Trophoblast cell (in vitro differentiated cells and primary cell): ENCODE data around the gene TLL2.

ENCODE experiments used
- DNase-seq, 2 donors: peaks; one replicate each; pipeline ENCODE4 v3.0.0-alpha.2; 2016
- H2AFZ ChIP-seq: 2 replicates; pipeline ENCODE4 v1.6.1; 2013; ENCODE audit warnings: low read length, moderate library complexity, mild to moderate bottlenecking; ENCODE audit not compliant: insufficient read depth, poor library complexity
- H2AK5ac ChIP-seq: 2 replicates; pipeline ENCODE4 v1.6.1; 2013; ENCODE audit warnings: mild to moderate bottlenecking, low read length
- H2BK120ac ChIP-seq: 2 replicates; pipeline ENCODE4 v1.6.1; 2013; ENCODE audit warnings: low read length, mild to moderate bottlenecking, moderate library complexity; ENCODE audit not compliant: insufficient read depth, poor library complexity
- H2BK12ac ChIP-seq: 2 replicates; pipeline ENCODE4 v1.6.1; 2013; ENCODE audit warnings: mild to moderate bottlenecking, low read length, moderate library complexity
- H2BK5ac ChIP-seq: 2 replicates; pipeline ENCODE4 v1.6.1; 2013; ENCODE audit warnings: low read length, low read depth, moderate library complexity, mild to moderate bottlenecking; ENCODE audit not compliant: poor library complexity
- H3K14ac ChIP-seq: 2 replicates; pipeline ENCODE4 v1.6.1; 2013; ENCODE audit warnings: mild to moderate bottlenecking, low read length
- H3K18ac ChIP-seq: 2 replicates; pipeline ENCODE4 v1.6.1; 2013; ENCODE audit warnings: mild to moderate bottlenecking, low read length
- H3K23ac ChIP-seq: 2 replicates; pipeline ENCODE4 v1.6.1; 2013; ENCODE audit warnings: low read length
- H3K27ac ChIP-seq: 2 replicates; pipeline ENCODE4 v1.5.1; 2013; ENCODE audit warnings: low read depth, mild to moderate bottlenecking, inconsistent platforms, low read length, moderate library complexity
- H3K27me3 ChIP-seq: 2 replicates; pipeline ENCODE4 v1.6.1; 2013; ENCODE audit warnings: inconsistent platforms, mild to moderate bottlenecking, low read length, moderate library complexity; ENCODE audit not compliant: insufficient read depth
- H3K36me3 ChIP-seq, 2 experiments: 1 replicate in 1 of 2; 2 replicates in 1 of 2; pipeline ENCODE4 v1.6.1; 2013; ENCODE audit warnings: low read length in 2 of 2, mild to moderate bottlenecking in 2 of 2, moderate library complexity in 1 of 2; ENCODE audit not compliant: insufficient read depth in 2 of 2, control insufficient read depth in 1 of 2
- H3K4ac ChIP-seq: 2 replicates; pipeline ENCODE4 v1.6.1; 2013; ENCODE audit warnings: low read depth, mild to moderate bottlenecking, low read length, moderate library complexity
- H3K4me1 ChIP-seq, 2 experiments: 1 replicate in 1 of 2; 2 replicates in 1 of 2; pipeline ENCODE4 v1.6.1; 2013; ENCODE audit warnings: low read length in 2 of 2, mild to moderate bottlenecking in 2 of 2, moderate library complexity in 1 of 2; ENCODE audit not compliant: insufficient read depth in 2 of 2, control insufficient read depth in 1 of 2
- H3K4me2 ChIP-seq: 2 replicates; pipeline ENCODE4 v1.6.1; 2013; ENCODE audit warnings: inconsistent platforms, mild to moderate bottlenecking, low read length, moderate library complexity
- H3K4me3 ChIP-seq: 2 replicates; pipeline ENCODE4 v1.5.1; 2013; ENCODE audit warnings: mild to moderate bottlenecking, low read depth, low read length, inconsistent platforms
- H3K79me1 ChIP-seq: one replicate; pipeline ENCODE4 v1.6.1; 2013; ENCODE audit warnings: low read length
- H3K79me2 ChIP-seq: 2 replicates; pipeline ENCODE4 v1.6.1; 2013; ENCODE audit warnings: low read length, mild to moderate bottlenecking; ENCODE audit not compliant: control insufficient read depth, insufficient read depth, poor library complexity
- H3K9ac ChIP-seq: 2 replicates; pipeline ENCODE4 v1.6.1; 2013; ENCODE audit warnings: mild to moderate bottlenecking, low read length
- H3K9me3 ChIP-seq: 2 replicates; pipeline ENCODE4 v1.6.1; 2013; ENCODE audit warnings: low read depth, mild to moderate bottlenecking, control low read depth, inconsistent platforms, low read length; ENCODE audit not compliant: insufficient read depth
- H4K12ac ChIP-seq: 2 replicates; pipeline ENCODE4 v1.6.1; 2013; ENCODE audit warnings: low read depth, mild to moderate bottlenecking, low read length, moderate library complexity
- H4K8ac ChIP-seq: 2 replicates; pipeline ENCODE4 v1.6.1; 2013; ENCODE audit warnings: low read depth, mild to moderate bottlenecking, low read length, moderate library complexity
- H4K91ac ChIP-seq: one replicate; pipeline ENCODE4 v1.6.1; 2013; ENCODE audit warnings: low read depth, mild to moderate bottlenecking, low read length, moderate library complexity
- WGBS: extraction: QIAGEN DNeasy Blood & Tissue Kit; methylation state at CpG from one replicate; pipeline ENCODE4 v1.1.7; 2013; ENCODE audit warnings: missing lambda C conversion rate; ENCODE audit not compliant: insufficient read length, insufficient coverage; ENCODE audit errors: extremely low coverage; 5-methylcytosine and 5-hydroxymethylcytosine counted together

The TLL2 gene

DNA sequence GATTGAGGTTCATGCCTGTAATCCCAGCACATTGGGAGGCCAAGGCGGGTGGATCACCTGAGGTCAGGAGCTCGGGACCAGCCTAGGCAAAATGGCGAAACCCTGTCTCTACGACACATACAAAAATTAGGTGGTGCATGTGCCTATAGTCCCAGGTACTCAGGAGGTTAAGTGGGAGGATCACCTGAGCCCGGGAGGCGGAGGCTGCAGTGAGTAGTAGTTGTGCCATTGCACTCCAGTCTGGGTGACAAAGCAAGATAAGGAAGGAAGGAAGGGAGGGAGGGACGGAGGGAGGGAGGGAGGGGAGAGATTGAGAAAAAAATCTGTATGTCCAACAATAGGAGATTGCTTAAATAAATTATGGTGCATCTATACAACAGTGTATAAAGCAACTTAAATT is 13.2 kb downstream of the TLL2 start:
- no peak overlapping the region for H3K18ac ChIP-seq
- H4K12ac ChIP-seq = no peak overlapping the region
- no peaks in the 10 kb centered on the region for H3K9me3 ChIP-seq
- no peaks in the 10 kb centered on the region for H3K79me1 ChIP-seq
- H3K4me3 ChIP-seq = no peak overlapping the region
- no peak overlapping the region for H3K4ac ChIP-seq
- no peak overlapping the region for H3K23ac ChIP-seq
- DNase-seq = no peak
- H2AK5ac ChIP-seq = no peak overlapping the region
- no peak overlapping the region for H4K91ac ChIP-seq
- no peak overlapping the region for H3K14ac ChIP-seq
- H3K9ac ChIP-seq = no peak overlapping the region
- H3K27me3 ChIP-seq = no peaks in the 10 kb centered on the region
- H2BK12ac ChIP-seq = no peak overlapping the region
- H4K8ac ChIP-seq = no peak overlapping the region
- no peaks in the 10 kb centered on the region for H3K36me3 ChIP-seq
- no peak overlapping the region for H2BK5ac ChIP-seq
- no peak overlapping the region for H3K4me2 ChIP-seq
- H2BK120ac ChIP-seq = no peak overlapping the region
- no peak overlapping the region for H3K27ac ChIP-seq
- no peak overlapping the region for H2AFZ ChIP-seq
- WGBS = no CpG with 5 or more reads among the region's 7 CpGs
- H3K79me2 ChIP-seq = no peaks in the 10 kb centered on the region
- peaks cover 8 to 10% of the 10 kb centered on the region in 2 experiments for H3K4me1 ChIP-seq

DNA sequence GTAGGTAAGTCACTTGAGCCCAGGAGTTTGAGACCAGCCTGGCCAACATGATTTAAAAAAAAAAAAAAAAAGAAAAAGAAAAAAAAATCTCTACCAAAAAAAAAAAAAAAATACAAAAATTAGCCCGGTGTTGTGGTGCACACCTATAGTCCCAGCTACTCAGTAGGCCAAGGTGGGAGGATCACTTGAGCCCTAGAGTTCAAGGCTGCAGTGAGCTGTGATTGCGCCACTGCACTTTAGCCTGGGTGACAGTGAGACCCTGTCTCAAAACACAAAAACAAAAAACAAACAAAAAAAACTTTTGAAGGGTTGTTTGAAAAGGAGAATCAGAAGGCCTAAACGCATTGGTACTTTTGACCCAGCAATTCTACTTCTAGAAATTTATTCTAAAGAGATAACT is 13.7 kb downstream of the TLL2 start:
- H3K9me3 ChIP-seq = no peaks in the 10 kb centered on the region
- no peak overlapping the region for H2BK12ac ChIP-seq
- WGBS = no CpG with 5 or more reads among the region's 3 CpGs
- no peak overlapping the region for H3K4me3 ChIP-seq
- no peaks in the 10 kb centered on the region for H3K79me1 ChIP-seq
- H3K27me3 ChIP-seq = no peaks in the 10 kb centered on the region
- no peak overlapping the region for H3K4me2 ChIP-seq
- H4K8ac ChIP-seq = no peak overlapping the region
- no peak overlapping the region for H4K91ac ChIP-seq
- no peak overlapping the region for H2AFZ ChIP-seq
- H3K14ac ChIP-seq = no peak overlapping the region
- no peak for DNase-seq
- H2BK120ac ChIP-seq = no peak overlapping the region
- H3K23ac ChIP-seq = no peak overlapping the region
- no peaks in the 10 kb centered on the region for H3K36me3 ChIP-seq
- no peak overlapping the region for H3K27ac ChIP-seq
- H3K18ac ChIP-seq = no peak overlapping the region
- H3K9ac ChIP-seq = no peak overlapping the region
- H3K4me1 ChIP-seq = peaks cover 8 to 10% of the 10 kb centered on the region in 2 experiments
- H3K79me2 ChIP-seq = no peaks in the 10 kb centered on the region
- no peak overlapping the region for H3K4ac ChIP-seq
- H4K12ac ChIP-seq = no peak overlapping the region
- H2BK5ac ChIP-seq = no peak overlapping the region
- no peak overlapping the region for H2AK5ac ChIP-seq

DNA sequence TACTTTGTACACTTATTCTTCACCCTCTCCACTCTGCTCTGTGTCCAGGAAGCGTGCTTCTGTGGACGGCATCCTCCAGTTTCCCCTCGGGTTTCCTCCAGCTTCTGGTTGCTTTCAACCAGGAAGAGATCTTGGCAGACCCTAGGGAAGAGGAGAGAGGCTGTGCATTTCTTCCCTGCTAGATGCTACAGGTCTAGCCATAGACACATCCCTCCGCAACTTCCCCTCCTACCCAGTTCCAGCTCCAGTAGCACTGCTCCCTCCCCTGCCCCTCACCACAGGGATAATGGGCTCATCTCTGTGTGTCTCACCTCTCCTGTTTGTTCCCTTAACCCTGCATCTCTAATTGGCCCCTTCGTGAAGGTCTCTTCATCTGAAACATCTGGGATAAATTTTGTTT is 16.3 kb downstream of the TLL2 start:
- Histone ChIP-seq H4K8ac (no peak overlapping the region), H2AFZ (no peak overlapping the region), H3K23ac (no peak overlapping the region), H3K36me3 (no peaks in the 10 kb centered on the region), H2BK5ac (no peak overlapping the region), H3K9me3 (peaks cover 2% of the 10 kb centered on the region), H3K27me3 (no peaks in the 10 kb centered on the region), H2AK5ac (no peak overlapping the region), H3K4me1 (peaks cover 6 to 8% of the 10 kb centered on the region in 2 experiments), H3K79me1 (no peaks in the 10 kb centered on the region), H3K18ac (no peak overlapping the region), H3K4ac (no peak overlapping the region), H3K14ac (no peak overlapping the region), H2BK12ac (no peak overlapping the region), H3K4me3 (no peak overlapping the region), H4K12ac (no peak overlapping the region), H3K9ac (no peak overlapping the region), H3K27ac (no peak overlapping the region), H3K4me2 (no peak overlapping the region), H2BK120ac (no peak overlapping the region), H4K91ac (no peak overlapping the region), H3K79me2 (no peaks in the 10 kb centered on the region)
- WGBS = no CpG with 5 or more reads among the region's 5 CpGs
- no peak for DNase-seq

DNA sequence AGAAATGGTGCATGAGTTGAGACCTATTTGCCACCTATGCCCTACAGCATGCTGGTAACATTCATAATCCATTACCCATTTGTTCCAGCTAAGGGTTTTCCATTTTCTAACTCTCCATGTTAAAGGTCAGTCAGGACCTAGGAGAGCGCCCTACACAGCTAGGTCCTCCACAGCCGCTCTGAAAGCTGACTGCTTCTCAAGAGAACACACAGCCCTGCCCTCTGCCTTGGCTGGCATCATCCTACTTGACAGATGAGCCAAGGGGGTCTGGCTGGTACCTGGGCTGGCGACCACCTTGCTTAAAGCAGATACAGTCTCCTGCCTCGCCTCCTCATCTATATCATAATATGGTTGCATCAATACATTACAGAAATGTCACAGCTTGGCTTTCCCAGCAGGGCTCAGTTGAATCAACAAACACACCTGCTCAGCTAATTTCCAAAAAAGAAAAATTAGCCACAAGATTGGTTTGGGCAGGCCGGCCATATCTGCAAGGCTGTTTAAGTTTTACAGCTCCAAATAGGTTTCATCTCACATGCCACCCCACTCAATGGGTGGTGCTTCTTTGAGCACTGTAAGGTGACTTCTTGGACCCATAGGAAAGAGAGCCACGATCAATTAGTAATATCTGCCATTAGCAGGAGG is 17.3 kb downstream of the TLL2 start:
- no peak overlapping the region for H3K4me3 ChIP-seq
- H3K79me1 ChIP-seq = no peaks in the 10 kb centered on the region
- WGBS = no CpG with 5 or more reads among the region's 6 CpGs
- no peak overlapping the region for H4K12ac ChIP-seq
- no peak overlapping the region for H2AK5ac ChIP-seq
- peak; percentile 28 to 61 for DNase-seq
- no peak overlapping the region for H2BK120ac ChIP-seq
- no peaks in the 10 kb centered on the region for H3K27me3 ChIP-seq
- no peak overlapping the region for H3K9ac ChIP-seq
- no peak overlapping the region for H3K18ac ChIP-seq
- no peak overlapping the region for H3K27ac ChIP-seq
- no peak overlapping the region for H2BK12ac ChIP-seq
- H3K4ac ChIP-seq = no peak overlapping the region
- no peak overlapping the region for H3K4me2 ChIP-seq
- H2BK5ac ChIP-seq = no peak overlapping the region
- no peaks in the 10 kb centered on the region for H3K4me1 ChIP-seq
- H4K8ac ChIP-seq = no peak overlapping the region
- H3K14ac ChIP-seq = no peak overlapping the region
- H3K9me3 ChIP-seq = peaks cover 2% of the 10 kb centered on the region
- no peaks in the 10 kb centered on the region for H3K79me2 ChIP-seq
- no peak overlapping the region for H4K91ac ChIP-seq
- no peaks in the 10 kb centered on the region for H3K36me3 ChIP-seq
- no peak overlapping the region for H2AFZ ChIP-seq
- H3K23ac ChIP-seq = no peak overlapping the region
